Measurements from ENCODE around the gene SCARB1.
A peak's percentile ranks its signal among the peaks of the same experiment; 100 is the strongest.

Gene SCARB1

DNA sequence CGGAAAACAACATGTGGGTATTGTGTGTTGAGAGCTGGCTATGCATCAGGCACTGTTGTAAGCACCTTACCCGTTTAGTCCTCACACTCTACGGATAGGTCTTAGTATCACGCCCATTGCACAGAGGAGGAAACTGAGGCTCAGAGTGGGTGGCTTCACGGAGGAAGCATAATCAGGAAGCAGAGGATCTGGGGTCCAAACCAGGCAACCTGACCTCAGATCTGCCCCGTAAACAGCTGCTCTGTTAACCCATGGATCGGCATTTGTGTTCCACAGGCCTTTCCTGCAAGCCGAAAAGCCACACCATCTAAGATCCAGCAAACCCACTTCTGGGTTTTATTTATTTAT lies 107.9 kb downstream of the SCARB1 start:
- no peak for DNase-seq

DNA sequence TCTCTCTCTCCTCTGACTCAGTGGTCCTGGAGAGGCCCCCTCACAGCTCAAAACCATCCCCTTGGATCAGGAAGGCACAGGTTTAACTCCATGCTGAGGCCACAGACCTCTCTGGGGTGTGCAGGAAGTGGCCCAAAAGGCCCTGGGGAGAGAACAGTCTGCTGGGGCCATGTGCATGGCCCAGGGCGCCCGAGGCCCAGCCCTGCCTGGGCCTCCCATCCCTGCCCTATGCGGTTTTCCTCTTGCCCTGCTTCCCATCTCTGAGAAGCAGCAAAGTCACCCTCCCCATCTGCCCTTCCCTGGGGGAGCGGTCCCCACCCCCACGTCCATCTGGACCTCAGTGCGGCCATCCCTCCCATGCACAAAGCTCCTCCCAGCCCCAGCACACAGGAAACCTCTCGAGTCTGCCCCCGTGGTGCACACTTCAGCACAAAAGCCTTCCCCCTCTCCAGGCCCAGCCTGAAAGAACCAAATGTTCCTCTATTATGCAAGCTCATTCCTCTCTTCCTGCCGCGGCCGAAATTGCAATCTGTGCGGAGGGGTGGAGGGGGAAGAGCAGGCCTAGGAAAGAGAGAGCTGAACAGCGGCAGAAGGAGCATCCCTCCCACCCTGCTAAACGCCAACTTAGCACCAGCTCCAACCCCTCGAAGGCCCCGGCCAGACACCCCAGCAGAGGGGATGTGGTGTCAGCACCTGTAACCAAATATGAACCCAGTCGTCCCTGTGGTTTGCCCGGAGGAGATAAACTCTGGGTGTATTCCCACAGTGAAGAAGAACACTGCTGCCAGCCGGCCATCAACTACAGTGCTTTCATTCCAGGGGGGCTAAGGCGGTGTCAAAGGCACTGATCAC lies 108.5 kb downstream of the SCARB1 start:
- peak; percentile 77 for DNase-seq

- no peak for DNase-seq
These were observed 109.2 kb downstream of the SCARB1 start for GRCh38 chr12:124754491-124754890.

DNA sequence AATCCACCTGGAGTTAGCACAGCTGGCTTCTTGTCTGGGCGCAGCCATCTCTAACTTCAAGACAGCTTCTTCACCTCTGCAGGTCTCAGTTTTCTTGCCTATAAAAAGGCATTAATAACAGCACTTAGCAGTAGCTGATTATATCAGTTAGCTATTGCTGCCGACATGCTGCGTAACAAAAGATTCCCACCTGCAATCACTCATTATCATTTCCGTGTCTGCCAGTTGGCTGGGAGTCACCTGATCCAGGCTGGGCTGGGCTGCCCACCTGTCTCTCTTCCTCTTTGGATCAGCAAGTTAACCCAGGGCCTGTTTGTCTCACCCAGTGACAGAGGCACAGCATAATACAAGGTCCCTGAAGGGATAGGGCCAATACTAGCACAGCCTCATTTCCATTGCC lies 109.7 kb downstream of the SCARB1 start:
- DNase-seq: no peak

GRCh38 chr12:124753228-124753591 lies 110.5 kb downstream of the SCARB1 start:
- DNase-seq: no peak

- DNase-seq: no peak
These were observed 111.0 kb downstream of the SCARB1 start for GRCh38 chr12:124752437-124753227.

GRCh38 chr12:124751654-124752355 lies 111.9 kb downstream of the SCARB1 start:
- DNase-seq: no peak

DNA sequence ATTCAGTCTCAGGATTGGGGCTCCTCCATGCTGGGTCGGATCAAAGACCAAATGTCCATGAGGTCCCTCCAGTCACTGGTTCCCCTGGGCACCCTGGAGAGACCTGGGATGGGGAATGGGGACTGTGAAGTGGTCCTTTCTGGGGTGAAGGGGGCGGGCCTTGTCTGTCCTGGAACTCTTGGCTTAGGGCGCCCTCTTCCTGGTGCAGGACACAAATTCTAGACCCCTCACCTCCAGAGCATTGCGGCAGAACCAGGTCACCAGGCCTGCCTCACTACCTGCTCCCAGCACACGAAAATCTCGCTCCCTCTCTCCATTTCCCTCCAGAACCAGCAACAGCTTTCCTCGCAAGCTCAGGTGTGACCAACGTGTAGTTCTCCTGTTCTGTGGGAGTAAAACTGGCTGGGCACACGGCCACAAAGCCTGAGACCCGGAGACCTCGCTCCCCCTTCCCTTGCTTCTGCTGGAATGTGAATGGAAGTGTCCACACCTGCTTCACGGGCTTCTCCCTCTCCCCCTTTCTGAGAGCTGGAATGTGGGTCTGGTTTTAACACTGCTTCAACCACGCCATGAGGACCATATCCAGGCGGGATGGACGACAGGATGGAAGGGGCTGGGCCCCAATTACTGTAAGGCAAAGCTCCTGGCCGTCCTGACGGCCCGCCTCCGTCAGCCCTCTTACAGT lies 112.7 kb downstream of the SCARB1 start:
- DNase-seq: no peak

DNA sequence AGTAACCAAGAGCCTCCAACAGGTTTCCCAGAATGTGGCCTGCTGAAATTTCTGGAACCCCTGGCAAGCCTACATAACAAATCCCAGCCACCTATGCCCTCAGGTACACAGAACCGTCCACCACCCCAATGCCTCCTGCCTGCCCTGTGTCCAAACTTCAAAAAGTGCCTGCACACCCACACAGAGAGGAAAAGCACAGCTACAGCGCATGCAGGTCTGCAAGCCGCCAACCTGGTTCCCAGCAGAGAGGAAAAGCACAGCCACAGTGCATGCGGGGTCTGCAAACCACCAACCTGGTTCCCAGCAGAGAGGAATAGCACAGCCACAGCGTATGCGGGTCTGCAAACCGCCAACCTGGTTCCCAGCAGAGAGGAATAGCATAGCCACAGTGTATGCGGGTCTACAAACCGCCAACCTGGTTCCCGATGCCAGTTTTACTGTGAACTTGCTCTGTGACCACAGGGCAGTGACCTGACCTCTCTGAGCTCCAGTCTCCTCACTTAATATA lies 113.5 kb downstream of the SCARB1 start:
- DNase-seq: no peak

- no peak for DNase-seq
These were observed 113.9 kb downstream of the SCARB1 start for GRCh38 chr12:124749725-124750124.

DNA sequence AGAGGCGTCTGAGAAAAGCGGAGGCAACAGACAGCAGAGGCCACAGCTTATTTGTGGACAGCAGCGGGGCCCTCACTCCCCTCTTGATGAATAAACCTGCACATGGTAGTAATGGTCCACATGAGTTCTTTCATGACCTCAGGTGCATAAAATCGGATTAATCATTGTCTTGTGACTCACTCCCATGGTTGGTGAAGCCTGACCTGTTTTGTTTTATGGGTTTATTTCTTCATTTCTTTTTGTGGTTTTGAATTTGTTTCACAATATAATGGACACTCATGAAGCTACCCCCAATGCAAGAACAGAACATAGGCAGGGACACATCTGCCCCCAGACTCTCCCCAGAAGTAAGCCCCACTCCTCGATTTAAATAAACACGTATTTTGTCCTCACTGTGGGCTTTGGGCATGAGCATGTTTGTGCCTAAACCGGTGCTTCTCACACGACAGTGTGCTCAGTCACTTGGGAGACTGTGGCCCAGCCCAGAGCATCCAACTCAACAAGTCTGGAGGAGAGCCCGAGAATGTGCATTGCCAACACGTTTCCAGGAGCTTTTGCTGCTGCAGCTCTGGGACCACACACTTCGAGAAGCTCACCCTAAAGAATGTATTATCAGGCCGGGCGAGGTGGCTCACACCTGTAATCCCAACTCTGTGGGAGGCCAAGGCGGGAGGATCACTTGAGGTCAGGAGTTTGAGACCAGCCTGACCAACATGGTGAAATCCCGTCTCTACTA lies 116.1 kb downstream of the SCARB1 start:
- no peak for DNase-seq

- no peak for DNase-seq
These were observed 116.8 kb downstream of the SCARB1 start for GRCh38 chr12:124746649-124747425.

DNA sequence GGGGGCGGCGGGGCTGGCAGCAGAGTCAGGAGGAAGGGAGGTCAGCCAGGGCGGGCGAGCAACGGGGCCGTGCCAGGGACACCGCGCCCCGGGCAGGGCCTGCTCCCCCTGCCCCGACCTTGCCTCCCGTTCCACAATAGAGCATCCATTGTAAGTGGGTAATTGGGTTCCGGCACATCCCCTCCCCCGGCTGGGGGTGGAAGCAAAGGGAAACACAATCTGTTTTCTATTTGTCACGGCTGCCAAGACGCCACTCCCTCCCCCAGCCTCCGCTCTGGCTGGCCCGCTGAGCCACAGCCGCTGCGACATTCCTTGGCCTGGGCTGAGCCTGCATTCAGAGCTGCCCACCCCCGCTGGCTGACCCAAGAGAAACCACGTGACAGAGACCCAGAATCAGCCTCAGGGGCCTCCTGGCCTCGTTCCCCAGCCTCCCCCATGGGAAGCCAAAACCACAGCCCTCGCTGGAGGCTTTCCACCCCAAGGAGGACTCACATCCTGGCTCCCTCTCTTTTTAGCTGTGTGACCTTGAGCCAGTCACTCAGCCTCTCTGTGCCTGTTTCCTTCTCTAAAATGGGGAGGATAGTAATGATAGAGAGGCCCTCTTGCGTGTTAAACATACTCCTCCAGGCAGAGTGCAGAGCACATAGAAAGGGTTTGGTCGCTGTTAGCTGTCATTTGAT lies 117.6 kb downstream of the SCARB1 start:
- peak; percentile 36 for DNase-seq

- no peak for DNase-seq
These were observed 118.2 kb downstream of the SCARB1 start for GRCh38 chr12:124745465-124745890.

- peak; percentile 79 for DNase-seq
These were observed 118.8 kb downstream of the SCARB1 start for GRCh38 chr12:124744659-124745464.

DNA sequence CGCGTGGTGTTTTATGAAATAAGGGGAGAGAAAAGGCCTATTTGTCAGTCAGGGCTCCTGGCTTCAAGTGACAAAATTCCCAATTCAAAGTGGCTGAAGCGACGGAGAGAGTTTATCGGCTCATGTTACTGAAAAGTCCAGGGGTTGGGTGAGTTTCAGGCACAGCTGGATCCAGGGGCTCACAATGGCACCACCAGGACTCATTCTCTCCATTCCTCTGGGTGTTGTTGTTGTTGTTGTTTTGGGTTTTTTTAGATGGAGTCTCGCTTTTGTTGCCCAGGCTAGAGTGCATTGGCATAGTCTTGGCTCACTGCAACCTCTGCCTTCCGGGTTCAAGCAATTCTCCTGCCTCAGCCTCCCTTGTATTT lies 119.4 kb downstream of the SCARB1 start:
- no peak for DNase-seq

DNA sequence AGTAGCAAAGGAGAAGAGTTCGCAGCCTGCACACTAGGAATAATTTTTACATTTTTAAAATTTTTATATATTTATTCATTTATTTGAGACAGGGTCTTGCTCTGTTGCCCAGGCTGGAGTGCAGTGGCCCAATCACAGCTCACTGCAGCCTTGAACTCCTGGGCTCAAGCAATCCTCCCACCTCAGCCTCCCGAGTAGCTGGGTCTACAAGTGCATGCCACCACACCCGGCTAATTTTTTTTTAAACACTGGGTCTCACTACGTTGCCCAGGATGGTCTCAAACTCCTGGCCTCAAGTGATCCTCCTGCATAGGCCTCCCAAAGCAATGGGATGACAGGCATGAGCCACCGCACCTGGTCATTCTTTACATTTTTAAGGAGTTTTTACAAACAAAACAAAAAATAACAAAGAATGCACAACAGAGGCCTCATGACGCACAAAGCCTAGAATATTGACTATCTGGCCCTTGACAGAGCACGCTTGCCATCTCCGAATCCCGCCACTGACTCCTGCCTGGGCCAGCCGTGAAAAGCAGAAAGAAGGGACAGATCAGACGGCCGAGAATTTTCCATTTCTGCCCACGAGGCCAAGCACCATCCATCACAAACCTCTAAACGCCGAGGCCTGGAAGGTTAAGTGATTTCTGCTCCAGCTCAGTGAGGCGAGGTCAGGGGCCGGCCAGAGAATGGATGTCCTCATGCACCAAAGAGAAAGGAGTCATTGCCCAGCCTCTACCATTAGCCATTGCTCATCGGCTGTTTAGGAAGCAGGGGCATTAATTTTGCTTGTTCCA lies 120.0 kb downstream of the SCARB1 start:
- no peak for DNase-seq

- no peak for DNase-seq
These were observed 121.0 kb downstream of the SCARB1 start for GRCh38 chr12:124742678-124743077.

- no peak for DNase-seq
These were observed 121.6 kb downstream of the SCARB1 start for GRCh38 chr12:124742111-124742510.
